HEK293 (cell line): Measurements from ENCODE around the gene MOV10L1.

ENCODE experiments used
- CTCF ChIA-PET: fragments of 350-600 bp; formaldehyde crosslinking; extraction: SDS; loops from one replicate; lab custom pipeline; 2021; ENCODE audit warnings: antibody characterized with exemption; lab: Yijun Ruan, JAX
- POLR2A ChIA-PET: fragments of 300-600 bp; formaldehyde crosslinking; extraction: SDS; loops from one replicate; lab custom pipeline; 2020; ENCODE audit warnings: antibody characterized with exemption, inconsistent platforms; lab: Yijun Ruan, JAX
- H3K27ac ChIP-seq: fragments of 200-500 bp; sonication (Bioruptor generic); 2 replicates; pipeline ENCODE4 v1.5.1; 2014; ENCODE audit warnings: low read depth, low read length, control low read depth, inconsistent platforms; ENCODE audit errors: extremely low read depth
- H3K36me3 ChIP-seq, 2 experiments: fragments of 200-500 bp in 1 of 2; sonication (Bioruptor generic) in 1 of 2; 1 replicate in 1 of 2; 2 replicates in 1 of 2; pipeline ENCODE4 v1.5.1; 2014 to 2017; ENCODE audit warnings: inconsistent platforms in 2 of 2, low read length in 2 of 2; ENCODE audit not compliant: control insufficient read depth in 2 of 2, insufficient read depth in 1 of 2
- H3K4me1 ChIP-seq: fragments of 200-500 bp; sonication (Bioruptor generic); 2 replicates; pipeline ENCODE4 v1.5.1; 2014; ENCODE audit warnings: mild to moderate bottlenecking, low read length, inconsistent platforms; ENCODE audit not compliant: control insufficient read depth, insufficient read depth
- H3K4me3 ChIP-seq: 2 replicates; pipeline ENCODE4 v1.5.1; 2011; ENCODE audit warnings: low read depth, mild to moderate bottlenecking, control low read depth, low read length, moderate library complexity
- H3K9me3 ChIP-seq: fragments of 200-500 bp; sonication (Bioruptor generic); 2 replicates; pipeline ENCODE4 v1.5.1; 2014; ENCODE audit warnings: low read depth, low read length, inconsistent platforms; ENCODE audit not compliant: control insufficient read depth, insufficient read depth
- ATF2 ChIP-seq: fragments of 450-650 bp; formaldehyde crosslinking; IDR thresholded peaks from 2 replicates; pipeline ENCODE4 v1.5.1; 2016; ENCODE audit warnings: missing biosample characterization, missing genetic modification characterization, low read depth
- FEZF1 ChIP-seq: fragments of 450-650 bp; formaldehyde crosslinking; IDR thresholded peaks from 2 replicates; pipeline ENCODE4 v1.5.1; 2016; ENCODE audit warnings: missing biosample characterization, missing genetic modification characterization
- HIC1 ChIP-seq: fragments of 450-650 bp; formaldehyde crosslinking; IDR thresholded peaks from 2 replicates; pipeline ENCODE4 v1.5.1; 2016; ENCODE audit warnings: missing biosample characterization, missing genetic modification characterization
- HOXA7 ChIP-seq: sonication (generic); formaldehyde crosslinking; IDR thresholded peaks from 2 replicates; pipeline ENCODE4 v1.8.1; 2022; ENCODE audit warnings: missing genetic modification reagents, borderline replicate concordance
- IKZF3 ChIP-seq: fragments of 450-650 bp; IDR thresholded peaks from 2 replicates; pipeline ENCODE4 v1.5.0; 2018; ENCODE audit warnings: missing biosample characterization, mild to moderate bottlenecking, missing genetic modification characterization, moderate library complexity
- MEIS1 ChIP-seq: sonication (generic); formaldehyde crosslinking; IDR thresholded peaks from 2 replicates; pipeline ENCODE4 v1.8.1; 2022; ENCODE audit warnings: missing genetic modification reagents, mild to moderate bottlenecking, borderline replicate concordance
- PATZ1 ChIP-seq: fragments of 450-650 bp; formaldehyde crosslinking; IDR thresholded peaks from 2 replicates; pipeline ENCODE4 v1.5.1; 2016; ENCODE audit warnings: missing biosample characterization, missing genetic modification characterization
- RBAK ChIP-seq: fragments of 450-650 bp; formaldehyde crosslinking; IDR thresholded peaks from 2 replicates; pipeline ENCODE4 v1.5.1; 2016; ENCODE audit warnings: missing biosample characterization, missing genetic modification characterization
- TCF7L2 ChIP-seq: IDR thresholded peaks from 2 replicates; pipeline ENCODE4 v1.6.1; 2011; ENCODE audit warnings: low read depth, mild to moderate bottlenecking, inconsistent platforms, low read length, moderate library complexity, borderline replicate concordance
- ZBTB21 ChIP-seq: fragments of 450-650 bp; formaldehyde crosslinking; IDR thresholded peaks from 2 replicates; pipeline ENCODE4 v1.5.1; 2017; ENCODE audit warnings: missing biosample characterization, missing genetic modification characterization
- ZBTB8A ChIP-seq: fragments of 450-650 bp; formaldehyde crosslinking; IDR thresholded peaks from 2 replicates; pipeline ENCODE4 v1.5.1; 2016; ENCODE audit warnings: missing biosample characterization, missing genetic modification characterization
- ZNF112 ChIP-seq: fragments of 450-650 bp; formaldehyde crosslinking; IDR thresholded peaks from 2 replicates; pipeline ENCODE4 v1.5.0; 2017; ENCODE audit warnings: missing biosample characterization, missing genetic modification characterization
- ZNF311 ChIP-seq: fragments of 450-650 bp; formaldehyde crosslinking; IDR thresholded peaks from 2 replicates; pipeline ENCODE4 v1.5.1; 2017; ENCODE audit warnings: missing biosample characterization, missing genetic modification characterization, borderline replicate concordance
- ZNF324 ChIP-seq: fragments of 450-650 bp; formaldehyde crosslinking; IDR thresholded peaks from 2 replicates; pipeline ENCODE4 v1.5.1; 2016; ENCODE audit warnings: missing biosample characterization, missing genetic modification characterization
- ZNF501 ChIP-seq: fragments of 450-650 bp; formaldehyde crosslinking; IDR thresholded peaks from 2 replicates; pipeline ENCODE4 v1.5.1; 2016; ENCODE audit warnings: missing biosample characterization, missing genetic modification characterization
- ZNF530 ChIP-seq: fragments of 450-650 bp; formaldehyde crosslinking; IDR thresholded peaks from 2 replicates; pipeline ENCODE4 v1.5.1; 2016; ENCODE audit warnings: low read depth, missing biosample characterization, missing genetic modification characterization
- ZNF571 ChIP-seq: fragments of 450-650 bp; formaldehyde crosslinking; IDR thresholded peaks from 2 replicates; pipeline ENCODE4 v1.5.0; 2017; ENCODE audit warnings: missing biosample characterization, missing genetic modification characterization
- ZNF585B ChIP-seq: fragments of 450-650 bp; formaldehyde crosslinking; IDR thresholded peaks from 2 replicates; pipeline ENCODE4 v1.5.1; 2016; ENCODE audit warnings: missing biosample characterization, missing genetic modification characterization
- ZNF623 ChIP-seq: fragments of 450-650 bp; formaldehyde crosslinking; IDR thresholded peaks from 2 replicates; pipeline ENCODE4 v1.5.1; 2016; ENCODE audit warnings: missing biosample characterization, missing genetic modification characterization
- ZNF624 ChIP-seq: fragments of 450-650 bp; formaldehyde crosslinking; IDR thresholded peaks from 2 replicates; pipeline ENCODE4 v1.5.1; 2017; ENCODE audit warnings: missing biosample characterization, missing genetic modification characterization

The MOV10L1 gene

GRCh38 chr22:50178471-50178864 lies 88.7 kb downstream of the MOV10L1 start:
- H3K36me3 ChIP-seq: peaks cover 0 to 35% of the 10 kb centered on the region in 2 experiments; a peak in 1 of 3 replicates
- ChIA-PET POLR2A (interaction anchor here (0.6 kb wide), 1 partner anchor 348 kb away, joined by 3 read pairs; no protein-coding TSS in a partner anchor), CTCF (no interaction called here)
- H3K9me3 ChIP-seq: no peaks in the 10 kb centered on the region
- no peak overlapping the region for H3K27ac ChIP-seq
- H3K4me1 ChIP-seq: no peaks in the 10 kb centered on the region
- TF ChIP-seq ZNF311 (tag by site-specific recombination) (no peak), HOXA7 (CRISPR knock-in tag) (no peak), PATZ1 (tag by site-specific recombination) (0 out of 2 replicates have a peak, but pooled peaks have one; percentile 16), ZNF624 (tag by site-specific recombination) (no peak), RBAK (tag by site-specific recombination) (no peak)
- H3K4me3 ChIP-seq: no peak overlapping the region

GRCh38 chr22:50178871-50179869 lies 89.4 kb downstream of the MOV10L1 start:
- CTCF ChIA-PET: no interaction called here

GRCh38 chr22:50179937-50180726 lies 90.3 kb downstream of the MOV10L1 start:
- ChIA-PET CTCF (no interaction called here), POLR2A (no interaction called here)
- H3K9me3 ChIP-seq: no peaks in the 10 kb centered on the region
- H3K4me3 ChIP-seq: no peak overlapping the region
- H3K4me1 ChIP-seq: no peaks in the 10 kb centered on the region
- no peak overlapping the region for H3K27ac ChIP-seq
- H3K36me3 ChIP-seq: peaks cover 0 to 35% of the 10 kb centered on the region in 2 experiments; a peak in 1 of 3 replicates
- TF ChIP-seq ZBTB8A (tag by site-specific recombination): no peak
- no peak for TF ChIP-seq ZNF585B (tag by site-specific recombination)
- TF ChIP-seq TCF7L2: no peak
- TF ChIP-seq IKZF3: no peak
- TF ChIP-seq ZNF530 (tag by site-specific recombination): no peak
- no peak for TF ChIP-seq MEIS1 (CRISPR knock-in tag)
- TF ChIP-seq ZBTB21 (tag by site-specific recombination): no peak
- TF ChIP-seq ATF2 (tag by site-specific recombination): no peak
- no peak for TF ChIP-seq ZNF324 (tag by site-specific recombination)
- no peak for TF ChIP-seq ZNF571
- TF ChIP-seq ZNF501 (tag by site-specific recombination): no peak

More at GRCh38 chr22:50178871-50179869, 89.4 kb downstream of the MOV10L1 start:
- H3K9me3 ChIP-seq: no peaks in the 10 kb centered on the region
- POLR2A ChIA-PET: interaction anchor here (0.6 kb wide), 1 partner anchor 349 kb away, joined by 3 read pairs; no protein-coding TSS in a partner anchor
- no peak overlapping the region for H3K27ac ChIP-seq
- no peak for TF ChIP-seq HIC1
- TF ChIP-seq ZNF623 (tag by site-specific recombination): no peak
- no peak for TF ChIP-seq ZNF571
- TF ChIP-seq FEZF1 (tag by site-specific recombination): no peak
- no peak for TF ChIP-seq ZNF112
- peaks cover 0 to 35% of the 10 kb centered on the region in 2 experiments; a peak in 1 of 3 replicates for H3K36me3 ChIP-seq
- no peaks in the 10 kb centered on the region for H3K4me1 ChIP-seq
- H3K4me3 ChIP-seq: no peak overlapping the region
